ENCODE results near the gene RIN2. TPM values are rescaled to one million over a fixed set of nuclear protein-coding genes. Genes with fewer than 3 reads are reported as not detected.

Gene RIN2
- total RNA-seq, 1 donor from 2014 or later, result 48.8 TPM

- Histone ChIP-seq H3K27me3 (ENCODE audit: low read depth) (no peaks in the 10 kb centered on the region), H3K4me1 (peaks cover 67% of the 10 kb centered on the region), H3K9me3 (replicated peaks) (no peaks in the 10 kb centered on the region), H3K36me3 (peaks cover 9% of the 10 kb centered on the region), H3K27ac (replicated peaks) (peak overlapping the region; percentile 18), H3K4me3 (no peak overlapping the region)
- DNase-seq, result no peak
- no peak for TF ChIP-seq CTCF (IDR thresholded peaks at IDR 0.05; ENCODE audit: borderline replicate concordance)
- intact Hi-C loops (cut with micrococcal nuclease), result no loop called here
Measured at GRCh38 chr20:19770375-19770774, 12.3 kb downstream of the RIN2 start.

- DNase-seq, result no peak
- Histone ChIP-seq H3K4me3 (no peak overlapping the region), H3K27me3 (ENCODE audit: low read depth) (no peaks in the 10 kb centered on the region), H3K27ac (replicated peaks) (no peak overlapping the region), H3K9me3 (replicated peaks) (no peaks in the 10 kb centered on the region), H3K4me1 (peaks cover 73% of the 10 kb centered on the region), H3K36me3 (peaks cover 9% of the 10 kb centered on the region)
- intact Hi-C loops (cut with micrococcal nuclease), result no loop called here
- no peak for TF ChIP-seq CTCF (IDR thresholded peaks at IDR 0.05; ENCODE audit: borderline replicate concordance)
Measured at GRCh38 chr20:19771031-19771430, 13.0 kb downstream of the RIN2 start.

GRCh38 chr20:19773471-19773870, 15.4 kb downstream of the RIN2 start:
- H3K36me3 ChIP-seq, result peaks cover 9% of the 10 kb centered on the region
- H3K27ac ChIP-seq (replicated peaks), result peak overlapping the region; percentile 26
- no peak for TF ChIP-seq CTCF (IDR thresholded peaks at IDR 0.05; ENCODE audit: borderline replicate concordance)
- intact Hi-C loops (cut with micrococcal nuclease), result no loop called here
- H3K4me3 ChIP-seq, result no peak overlapping the region
- peaks cover 90% of the 10 kb centered on the region for H3K4me1 ChIP-seq
- H3K9me3 ChIP-seq (replicated peaks), result no peaks in the 10 kb centered on the region
- H3K27me3 ChIP-seq (ENCODE audit: low read depth), result no peaks in the 10 kb centered on the region
- no peak for DNase-seq

- Histone ChIP-seq H3K9me3 (replicated peaks) (no peaks in the 10 kb centered on the region), H3K27ac (replicated peaks) (peak overlapping the region; percentile 83), H3K4me1 (peaks cover 91% of the 10 kb centered on the region), H3K4me3 (no peak overlapping the region), H3K27me3 (ENCODE audit: low read depth) (no peaks in the 10 kb centered on the region), H3K36me3 (peaks cover 3% of the 10 kb centered on the region)
- no peak for DNase-seq
- TF ChIP-seq CTCF (IDR thresholded peaks at IDR 0.05; ENCODE audit: borderline replicate concordance), result no peak
- intact Hi-C loops (cut with micrococcal nuclease), result no loop called here
Measured at GRCh38 chr20:19774135-19774933, 16.3 kb downstream of the RIN2 start.

GRCh38 chr20:19775353-19776253, 17.5 kb downstream of the RIN2 start:
- peak overlapping the region; percentile 83 for H3K27ac ChIP-seq (replicated peaks)
- no peak for TF ChIP-seq CTCF (IDR thresholded peaks at IDR 0.05; ENCODE audit: borderline replicate concordance)
- H3K27me3 ChIP-seq (ENCODE audit: low read depth), result no peaks in the 10 kb centered on the region
- DNase-seq, result no peak
- no peaks in the 10 kb centered on the region for H3K9me3 ChIP-seq (replicated peaks)
- H3K4me1 ChIP-seq, result peaks cover 89% of the 10 kb centered on the region
- H3K4me3 ChIP-seq, result no peak overlapping the region
- no peaks in the 10 kb centered on the region for H3K36me3 ChIP-seq
- intact Hi-C loops (cut with micrococcal nuclease), result no loop called here
